MCF 10A (cell line): ENCODE results near the gene DIPK1A. TPM values are rescaled to one million over a fixed set of nuclear protein-coding genes. Genes with fewer than 3 reads are reported as not detected.
A peak's percentile ranks its signal among the peaks of the same experiment; 100 is the strongest.

ENCODE experiments used
- BruUV-seq: library from RNA; stranded (reverse); fragments of 400-500 nt; replicated peaks from 2 replicates; lab custom pipeline; 2021; lab: Mats Ljungman, UMichigan
- CTCF ChIA-PET: fragments of 300-600 bp; sonication (Branson Sonifier 250); formaldehyde crosslinking; extraction: SDS; loops from one replicate; lab custom pipeline; 2021; ENCODE audit warnings: antibody characterized with exemption, inconsistent platforms; lab: Yijun Ruan, JAX
- POLR2A ChIA-PET: fragments of 300-600, 350-650 bp; sonication (Branson Sonifier 250); formaldehyde crosslinking; extraction: SDS; loops from one replicate; lab custom pipeline; 2020; ENCODE audit warnings: antibody characterized with exemption, inconsistent platforms; lab: Yijun Ruan, JAX
- DNase-seq: peaks from one replicate; pipeline ENCODE4 v3.0.0-alpha.2; 2018; ENCODE audit not compliant: unreplicated experiment
- H3K27ac Mint-ChIP-seq: one replicate; pipeline ENCODE4 v1.8.0; 2022; ENCODE audit warnings: mild to moderate bottlenecking, low read depth, mixed read lengths; ENCODE audit not compliant: unreplicated experiment
- H3K27me3 Mint-ChIP-seq: one replicate; pipeline ENCODE4 v1.8.0; 2022; ENCODE audit warnings: mixed read lengths; ENCODE audit not compliant: insufficient read depth, unreplicated experiment
- H3K36me3 Mint-ChIP-seq: one replicate; pipeline ENCODE4 v1.8.0; 2022; ENCODE audit warnings: mild to moderate bottlenecking, moderate library complexity, mixed read lengths; ENCODE audit not compliant: insufficient read depth, unreplicated experiment
- H3K4me1 Mint-ChIP-seq: one replicate; pipeline ENCODE4 v1.8.0; 2022; ENCODE audit warnings: mixed read lengths; ENCODE audit not compliant: insufficient read depth, unreplicated experiment
- H3K4me3 Mint-ChIP-seq: one replicate; pipeline ENCODE4 v1.8.0; 2022; ENCODE audit warnings: mild to moderate bottlenecking, moderate library complexity, mixed read lengths; ENCODE audit not compliant: unreplicated experiment
- H3K9me3 Mint-ChIP-seq: one replicate; pipeline ENCODE4 v1.8.0; 2022; ENCODE audit warnings: mixed read lengths; ENCODE audit not compliant: unreplicated experiment
- CTCF ChIP-seq: fragments of 200-600 bp; IDR thresholded peaks from one replicate; pipeline ENCODE4 v1.8.0; 2022; ENCODE audit warnings: antibody characterized with exemption, mild to moderate bottlenecking; ENCODE audit not compliant: unreplicated experiment
- intact Hi-C: fragments of 100-400 bp; cut with micrococcal nuclease; formaldehyde crosslinking; loops from 2 replicates; pipeline ENCODE4 v1.14.1; 2022
- total RNA-seq: library from RNA; stranded (reverse); gene quantifications from 2 replicates; pipeline ENCODE4 v1.2.3, GENCODE V29; 2022

Gene DIPK1A
- total RNA-seq, 1 experiment from 2014 or later = 3.8 TPM

- ChIA-PET POLR2A (interaction anchor here (1.0 to 3.4 kb wide), 2 partner anchors 8 to 54 kb away, joined by 4 to 12 read pairs; partner anchors contain the start of gene EVI5), CTCF (interaction anchor here (0.6 to 2.3 kb wide), 5 partner anchors 8 to 155 kb away, joined by 3 to 10 read pairs (median 4); partner anchors contain the start of gene RPL5)
- Mint-ChIP-seq H3K9me3 (no peaks in the 10 kb centered on the region), H3K27me3 (no peaks in the 10 kb centered on the region), H3K4me3 (no peak overlapping the region), H3K27ac (no peak overlapping the region), H3K4me1 (peaks cover 36% of the 10 kb centered on the region), H3K36me3 (peaks cover 100% of the 10 kb centered on the region)
- TF ChIP-seq CTCF = no peak
- intact Hi-C loops = loop anchor here (10.0 kb wide), 1 partner anchor 535 kb away; no protein-coding TSS in a partner anchor
- no TSS peak for BruUV-seq
- DNase-seq = no peak
These were observed 121.8 kb downstream of the DIPK1A start for GRCh38 chr1:92839442-92839841.

- Mint-ChIP-seq H3K36me3 (peaks cover 100% of the 10 kb centered on the region), H3K4me3 (peak overlapping the region; percentile 41), H3K27me3 (no peaks in the 10 kb centered on the region), H3K27ac (no peak overlapping the region), H3K4me1 (peaks cover 45% of the 10 kb centered on the region), H3K9me3 (no peaks in the 10 kb centered on the region)
- CTCF ChIA-PET = interaction anchor here (0.6 to 2.3 kb wide), 9 partner anchors 10 to 462 kb away, joined by 3 to 10 read pairs (median 4); no protein-coding TSS in a partner anchor
- no TSS peak for BruUV-seq
- intact Hi-C loops = loop anchor here (10.0 kb wide), 1 partner anchor 534 kb away; no protein-coding TSS in a partner anchor
- DNase-seq = no peak
- TF ChIP-seq CTCF = no peak
- POLR2A ChIA-PET = interaction anchor here (0.6 to 3.4 kb wide), 4 partner anchors 9 to 1230 kb away, joined by 3 to 12 read pairs (median 3); no protein-coding TSS in a partner anchor
These were observed 122.7 kb downstream of the DIPK1A start for GRCh38 chr1:92838519-92838918.

GRCh38 chr1:92837062-92837461 lies 124.2 kb downstream of the DIPK1A start:
- Mint-ChIP-seq H3K4me3 (peak overlapping the region; percentile 41), H3K27ac (no peak overlapping the region), H3K27me3 (no peaks in the 10 kb centered on the region), H3K4me1 (peaks cover 45% of the 10 kb centered on the region), H3K36me3 (peaks cover 100% of the 10 kb centered on the region), H3K9me3 (no peaks in the 10 kb centered on the region)
- POLR2A ChIA-PET = interaction anchor here (0.7 to 3.4 kb wide), 3 partner anchors 11 to 73 kb away, joined by 3 to 12 read pairs (median 3); no protein-coding TSS in a partner anchor
- DNase-seq = no peak
- intact Hi-C loops = loop anchor here (10.0 kb wide), 1 partner anchor 532 kb away; no protein-coding TSS in a partner anchor
- no peak for TF ChIP-seq CTCF
- CTCF ChIA-PET = interaction anchor here (0.8 to 1.1 kb wide), 2 partner anchors 14 to 52 kb away, joined by 3 to 4 read pairs; partner anchors contain the start of gene EVI5
- no TSS peak for BruUV-seq

- TF ChIP-seq CTCF = no peak
- Mint-ChIP-seq H3K27ac (peak overlapping the region; percentile 100), H3K27me3 (no peaks in the 10 kb centered on the region), H3K4me1 (peaks cover 45% of the 10 kb centered on the region), H3K36me3 (peaks cover 81% of the 10 kb centered on the region), H3K4me3 (peak overlapping the region; percentile 95), H3K9me3 (no peaks in the 10 kb centered on the region)
- ChIA-PET CTCF (interaction anchor here (0.6 to 1.0 kb wide), 4 partner anchors 24 to 128 kb away, joined by 3 read pairs; no protein-coding TSS in a partner anchor), POLR2A (interaction anchor here (1.5 to 1.7 kb wide), 2 partner anchors 13 to 127 kb away, joined by 5 to 6 read pairs; partner anchors contain the start of gene DIPK1A)
- intact Hi-C loops = loop anchor here (10.0 kb wide), 1 partner anchor 530 kb away; no protein-coding TSS in a partner anchor
- no TSS peak for BruUV-seq
- DNase-seq = no peak
These were observed 126.6 kb downstream of the DIPK1A start for GRCh38 chr1:92834617-92835016.
